H1 (cell line): ENCODE measurements around the gene PACSIN1. TPM values are rescaled to one million over a fixed set of nuclear protein-coding genes. Genes with fewer than 3 reads are reported as not detected.

Experiments used
- CHD2 ChIP-seq: IDR thresholded peaks from 2 replicates; pipeline ENCODE4 v1.6.1; 2012; ENCODE audit warnings: low read length, improper control_type of control experiment
- JUN ChIP-seq: IDR thresholded peaks from 2 replicates; pipeline ENCODE4 v1.6.1; 2011; ENCODE audit warnings: low read depth, mild to moderate bottlenecking, improper control_type of control experiment, low read length
- KDM4A ChIP-seq: IDR thresholded peaks from one replicate; pipeline ENCODE4 v1.7.1; 2012; ENCODE audit warnings: low read depth, mild to moderate bottlenecking, moderate library complexity, low read length, inconsistent platforms; ENCODE audit not compliant: severe bottlenecking
- RXRA ChIP-seq: IDR thresholded peaks from 2 replicates; pipeline ENCODE4 v1.6.1; 2011; ENCODE audit warnings: low read depth, mild to moderate bottlenecking, low read length, moderate library complexity; ENCODE audit not compliant: insufficient read depth
- SIX5 ChIP-seq: IDR thresholded peaks from 2 replicates; pipeline ENCODE4 v1.6.1; 2011; ENCODE audit warnings: mild to moderate bottlenecking, low read depth, low read length
- polyA plus RNA-seq, 7 experiments: library from polyadenylated mRNA; depleted of rRNA in 3 of 7; stranded (reverse) in 5 of 7; unstranded in 2 of 7; fragments of >200 nt in 5 of 7; fragments of 200-250 nt in 2 of 7; gene quantifications; 1 replicate in 5 of 7; 2 replicates in 1 of 7; 4 replicates in 1 of 7; pipeline versions ENCODE4 v1.2.1 to v1.2.3, GENCODE V29; 2011 to 2013; ENCODE audit warnings: missing spikeins in 2 of 7, mixed read lengths in 2 of 7
- total RNA-seq: library from RNA; stranded (reverse); fragmentation: NEBNext Ultra II Directional; extraction: Animal tissue kit (Norgen Biotek cat#: 25700); gene quantifications from 2 replicates; pipeline ENCODE4 v1.2.1, GENCODE V29; 2021

PACSIN1 gene
- total and polyA plus RNA-seq, 2 of the 8 experiments (the other 6 are each of a cell fraction or from before 2014, with no cell fraction given): 5.9 to 11.1 TPM

DNA sequence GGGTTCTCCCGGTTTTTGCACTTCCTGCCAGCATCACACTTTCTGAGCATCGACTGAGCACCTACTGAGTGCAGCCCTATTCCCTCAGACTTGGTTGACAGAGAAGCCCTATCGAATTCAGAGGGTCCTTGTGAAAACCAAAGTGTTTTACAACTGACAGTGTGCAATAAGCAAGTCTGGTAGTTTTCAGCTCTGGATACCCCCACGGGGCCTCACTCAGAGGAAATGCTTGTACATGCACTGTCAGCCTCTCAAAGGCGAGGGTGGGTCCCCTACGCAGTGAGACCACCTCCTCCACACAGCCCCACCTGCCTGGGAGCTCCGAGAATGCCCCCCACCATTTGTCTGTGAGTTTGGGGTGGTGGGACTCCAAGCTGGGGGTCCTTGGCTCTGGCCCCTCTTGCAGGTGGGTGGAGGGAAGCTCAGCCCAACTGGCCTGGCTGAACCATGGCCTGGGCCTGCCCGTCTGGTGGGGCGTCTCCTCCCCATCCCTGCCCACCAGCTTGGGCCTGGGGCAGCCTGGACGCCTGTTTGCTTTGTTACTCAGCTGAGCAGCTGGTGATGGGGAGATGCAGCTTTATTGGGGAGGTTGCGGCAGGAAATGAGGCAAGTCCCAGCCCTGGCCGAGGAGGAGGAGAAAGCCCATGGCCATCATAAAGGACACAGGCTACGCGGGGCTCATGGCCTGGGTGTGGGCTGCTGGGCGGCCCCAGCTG lies 88.6 kb downstream of the PACSIN1 start (continued):
- TF ChIP-seq JUN: no peak
- TF ChIP-seq CHD2: no peak
- no peak for TF ChIP-seq KDM4A
- TF ChIP-seq RXRA: no peak
- no peak for TF ChIP-seq SIX5
